CD4-positive, alpha-beta T cell (primary cell): Measurements from ENCODE around the gene GALNT2. TPM values are rescaled to one million over a fixed set of nuclear protein-coding genes. Genes with fewer than 3 reads are reported as not detected.

Source experiments
- ATAC-seq: fragments of 200-7000 bp; cut with Tn5 transposase; one replicate; pipeline ENCODE4 v1.10.0; 2022; ENCODE audit warnings: mild to moderate bottlenecking; ENCODE audit not compliant: poor library complexity
- CTCF ChIA-PET: fragments of 350-600 bp; sonication (Branson Sonifier 250); formaldehyde crosslinking; loops from one replicate; lab custom pipeline; 2021; ENCODE audit warnings: antibody characterized with exemption, inconsistent platforms; lab: Charles Lee
- POLR2A ChIA-PET: fragments of 350-600 bp; sonication (Branson Sonifier 250); formaldehyde crosslinking; loops from one replicate; lab custom pipeline; 2021; ENCODE audit warnings: antibody characterized with exemption, inconsistent platforms; lab: Charles Lee
- DNase-seq, 14 experiments: peaks; one replicate each; pipeline ENCODE4 v3.0.0-alpha.2; 2013 to 2020; ENCODE audit warnings: mixed read lengths in 2 of 14
- H3K27ac ChIP-seq, 2 donors: one replicate each; pipeline versions ENCODE4 v1.5.1 to v1.7.0; 2013; ENCODE audit warnings: low read length in 2 of 2, low read depth in 1 of 2, mild to moderate bottlenecking in 1 of 2
- H3K27me3 ChIP-seq, 2 experiments: 1 replicate in 1 of 2; 2 replicates in 1 of 2; pipeline versions ENCODE4 v1.6.1 to v1.7.0; 2013; ENCODE audit warnings: low read length in 2 of 2, control low read depth in 1 of 2, mild to moderate bottlenecking in 1 of 2, moderate library complexity in 1 of 2; ENCODE audit not compliant: insufficient read depth in 2 of 2, control insufficient read depth in 1 of 2
- H3K36me3 ChIP-seq: one replicate; pipeline ENCODE4 v1.6.1; 2013; ENCODE audit warnings: low read length, control low read depth; ENCODE audit not compliant: insufficient read depth
- H3K4me1 ChIP-seq: one replicate; pipeline ENCODE4 v1.6.1; 2013; ENCODE audit warnings: low read length, control low read depth; ENCODE audit not compliant: insufficient read depth
- H3K4me3 ChIP-seq: one replicate; pipeline ENCODE4 v1.5.1; 2013; ENCODE audit warnings: mild to moderate bottlenecking, low read length, moderate library complexity
- H3K9me3 ChIP-seq, 2 experiments: 1 replicate in 1 of 2; 2 replicates in 1 of 2; pipeline versions ENCODE4 v1.6.1 to v1.7.0; 2013; ENCODE audit warnings: low read length in 2 of 2, mild to moderate bottlenecking in 2 of 2, control low read depth in 1 of 2, moderate library complexity in 1 of 2; ENCODE audit not compliant: control insufficient read depth in 1 of 2, insufficient read depth in 1 of 2
- H3K27ac Mint-ChIP-seq: one replicate; pipeline ENCODE4 v1.8.0; 2020; ENCODE audit warnings: mixed read lengths
- H3K27me3 Mint-ChIP-seq: one replicate; pipeline ENCODE4 v1.8.0; 2021; ENCODE audit warnings: mixed read lengths
- H3K36me3 Mint-ChIP-seq: one replicate; pipeline ENCODE4 v1.8.0; 2021; ENCODE audit warnings: low read depth, mixed read lengths
- H3K4me1 Mint-ChIP-seq: one replicate; pipeline ENCODE4 v1.8.0; 2021; ENCODE audit warnings: low read depth, mixed read lengths
- H3K4me3 Mint-ChIP-seq: one replicate; pipeline ENCODE4 v1.8.0; 2020; ENCODE audit warnings: mild to moderate bottlenecking, mixed read lengths
- H3K9me3 Mint-ChIP-seq: one replicate; pipeline ENCODE4 v1.8.0; 2020; ENCODE audit warnings: mixed read lengths
- CTCF ChIP-seq: fragments of 200-600 bp; IDR thresholded peaks from one replicate; pipeline ENCODE4 v1.8.0; 2022; ENCODE audit warnings: antibody characterized with exemption, mild to moderate bottlenecking
- intact Hi-C, 2 experiments: fragments of 100-400 bp; cut with DNase I in 1 of 2; cut with micrococcal nuclease in 1 of 2; formaldehyde crosslinking; loops; one replicate each; pipeline versions ENCODE4 v1.15.1 to v1.9.0; 2023 to 2025; cut with DNase I, micrococcal nuclease
- total RNA-seq, 174 experiments: library from RNA in 2 of 174; stranded (reverse) in 2 of 174; gene quantifications; one replicate each; pipeline ENCODE4 v1.2.3 and lab custom pipeline; 2021 to 2026

The GALNT2 gene
- total RNA-seq, 2 experiments from 2014 or later, result 11.0 to 11.4 TPM

- Mint-ChIP-seq H3K27me3 (no peaks in the 10 kb centered on the region), H3K27ac (no peak overlapping the region), H3K9me3 (no peaks in the 10 kb centered on the region), H3K36me3 (peaks cover 20% of the 10 kb centered on the region), H3K4me1 (peaks cover 44% of the 10 kb centered on the region), H3K4me3 (no peak overlapping the region)
- CTCF ChIA-PET, result no interaction called here
- H3K36me3 ChIP-seq, result peaks cover 8% of the 10 kb centered on the region
- intact Hi-C loops, result no loop called here
- POLR2A ChIA-PET, result interaction anchor here (0.5 kb wide), 1 partner anchor 71 kb away, joined by 3 read pairs; no protein-coding TSS in a partner anchor
- no peaks in the 10 kb centered on the region for H3K9me3 ChIP-seq
- H3K4me1 ChIP-seq, result peaks cover 14% of the 10 kb centered on the region
- H3K4me3 ChIP-seq, result no peak overlapping the region
- no peak for TF ChIP-seq CTCF
- no peak overlapping the region for H3K27ac ChIP-seq
- DNase-seq, result no peak
- H3K27me3 ChIP-seq, result no peaks in the 10 kb centered on the region
- ATAC-seq, result no peak
Observed at GRCh38 chr1:230113235-230113592, 46.2 kb downstream of the GALNT2 start.

GRCh38 chr1:230113593-230114236 is 46.7 kb downstream of the GALNT2 start:
- Histone ChIP-seq H3K36me3 (peaks cover 8% of the 10 kb centered on the region), H3K9me3 (no peaks in the 10 kb centered on the region), H3K27ac (no peak overlapping the region), H3K4me1 (peaks cover 14% of the 10 kb centered on the region), H3K27me3 (no peaks in the 10 kb centered on the region), H3K4me3 (no peak overlapping the region)
- ATAC-seq, result no peak
- Mint-ChIP-seq H3K27ac (no peak overlapping the region), H3K9me3 (no peaks in the 10 kb centered on the region), H3K4me1 (peaks cover 39% of the 10 kb centered on the region), H3K36me3 (peaks cover 25% of the 10 kb centered on the region), H3K4me3 (no peak overlapping the region), H3K27me3 (no peaks in the 10 kb centered on the region)
- POLR2A ChIA-PET, result no interaction called here
- CTCF ChIA-PET, result no interaction called here
- intact Hi-C loops, result no loop called here
- no peak for DNase-seq
- TF ChIP-seq CTCF, result no peak

DNA sequence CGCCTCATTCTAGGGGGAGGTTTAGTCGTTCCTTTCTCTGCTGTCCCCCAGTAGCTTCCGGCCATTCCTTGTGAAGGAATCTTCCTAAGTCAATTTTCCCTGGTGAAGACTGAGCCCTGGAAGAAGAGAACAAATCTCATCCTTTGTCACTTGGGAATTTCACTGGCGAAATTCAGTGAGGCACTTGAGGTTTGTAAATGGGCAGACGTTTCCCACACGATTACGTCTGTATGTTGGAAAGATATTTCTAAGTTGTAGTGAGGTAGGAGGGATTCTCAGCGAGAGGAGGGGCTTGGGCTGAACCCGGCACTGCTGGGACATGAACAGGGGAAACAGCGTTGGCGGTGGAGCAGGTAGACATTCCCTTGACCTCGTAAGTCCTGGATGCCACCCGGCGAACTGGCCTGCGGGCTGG is 47.2 kb downstream of the GALNT2 start:
- intact Hi-C loops, result no loop called here
- no peaks in the 10 kb centered on the region for H3K27me3 ChIP-seq
- POLR2A ChIA-PET, result no interaction called here

More for the DNA sequence above, 47.2 kb downstream of the GALNT2 start:
- Mint-ChIP-seq H3K27me3 (no peaks in the 10 kb centered on the region), H3K36me3 (peaks cover 25% of the 10 kb centered on the region), H3K4me3 (no peak overlapping the region), H3K4me1 (peaks cover 36% of the 10 kb centered on the region), H3K9me3 (no peaks in the 10 kb centered on the region), H3K27ac (no peak overlapping the region)
- no peak overlapping the region for H3K4me3 ChIP-seq
- no peaks in the 10 kb centered on the region for H3K9me3 ChIP-seq
- CTCF ChIA-PET, result no interaction called here
- H3K4me1 ChIP-seq, result peaks cover 10% of the 10 kb centered on the region
- no peak for ATAC-seq
- DNase-seq, result no peak
- TF ChIP-seq CTCF, result no peak
- peaks cover 8% of the 10 kb centered on the region for H3K36me3 ChIP-seq
- no peak overlapping the region for H3K27ac ChIP-seq
